HL-60 (cell line): Measurements from ENCODE around the gene ATP6AP2.

ENCODE experiments used
- CTCF ChIP-seq: IDR thresholded peaks from one replicate; pipeline ENCODE4 v1.5.1; 2011; ENCODE audit warnings: low read length, control low read depth, inconsistent platforms; ENCODE audit not compliant: insufficient read depth
- POLR2AphosphoS5 ChIP-seq: IDR thresholded peaks from 2 replicates; pipeline ENCODE4 v1.6.1; 2012; ENCODE audit warnings: low read depth
- SPI1 ChIP-seq: IDR thresholded peaks from 2 replicates; pipeline ENCODE4 v1.6.1; 2012; ENCODE audit warnings: low read depth, mild to moderate bottlenecking, borderline replicate concordance

DNA sequence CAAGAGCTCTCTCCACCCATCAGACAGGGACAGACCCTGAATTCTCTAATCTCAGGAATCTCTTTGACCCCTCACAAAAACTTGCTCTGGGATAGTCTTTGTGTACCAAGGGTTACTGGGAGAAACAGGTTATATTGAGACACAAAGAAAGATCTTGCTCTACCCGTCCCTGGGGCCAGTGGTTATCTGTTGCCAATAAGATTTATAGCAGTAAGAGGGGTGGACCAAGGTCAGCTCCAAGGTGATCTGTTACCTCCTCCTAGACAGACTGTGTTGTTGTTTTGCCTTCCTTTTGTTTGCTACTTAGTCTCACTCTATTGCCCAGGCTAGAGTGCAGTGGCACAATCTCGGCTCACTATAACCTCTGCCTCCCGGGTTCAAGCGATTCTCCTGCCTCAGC lies 16.3 kb upstream of the ATP6AP2 start:
- TF ChIP-seq POLR2AphosphoS5 = no peak
- no peak for TF ChIP-seq CTCF
- TF ChIP-seq SPI1 = no peak
